Panc1 (cell line): ENCODE data around the gene SVBP. TPM values are rescaled to one million over a fixed set of nuclear protein-coding genes. Genes with fewer than 3 reads are reported as not detected.

ENCODE experiments used
- ATAC-seq: fragments of 200-7000 bp; cut with Tn5 transposase; 2 replicates; pipeline ENCODE4 v1.9.1; 2020; ENCODE audit warnings: mild to moderate bottlenecking, moderate library complexity
- BruUV-seq: library from RNA; stranded (reverse); fragments of 400-500 nt; replicated peaks from 2 replicates; lab custom pipeline; 2021; lab: Mats Ljungman, UMichigan
- CTCF ChIA-PET: fragments of 300-600 bp; sonication (Branson Sonifier 250); formaldehyde crosslinking; loops from one replicate; lab custom pipeline; 2022; ENCODE audit warnings: antibody characterized with exemption; lab: Charles Lee
- POLR2A ChIA-PET: fragments of 300-600 bp; sonication (Branson Sonifier 250); formaldehyde crosslinking; loops from one replicate; lab custom pipeline; 2022; ENCODE audit warnings: antibody characterized with exemption; lab: Charles Lee
- DNase-seq: peaks from one replicate; pipeline ENCODE4 v3.0.0-alpha.2; 2010; ENCODE audit warnings: low read depth, low spot score
- H3K27ac ChIP-seq: 2 replicates; pipeline ENCODE4 v1.5.1; 2011; ENCODE audit warnings: mild to moderate bottlenecking, low read length, inconsistent platforms
- H3K27me3 ChIP-seq: fragments of 200-500 bp; sonication (Bioruptor generic); 2 replicates; pipeline ENCODE4 v1.6.0; 2014; ENCODE audit warnings: low read length, inconsistent platforms; ENCODE audit not compliant: control insufficient read depth, insufficient read depth
- H3K36me3 ChIP-seq: fragments of 200-500 bp; sonication (Bioruptor generic); 2 replicates; pipeline ENCODE4 v1.5.1; 2014; ENCODE audit warnings: inconsistent platforms, mild to moderate bottlenecking, low read length, moderate library complexity; ENCODE audit not compliant: control insufficient read depth, insufficient read depth
- H3K4me1 ChIP-seq: 2 replicates; pipeline ENCODE4 v1.5.1; 2011; ENCODE audit warnings: inconsistent platforms, mild to moderate bottlenecking, low read length, moderate library complexity; ENCODE audit not compliant: control insufficient read depth, insufficient read depth
- H3K4me3 ChIP-seq, 2 experiments: 2 replicates each; pipeline ENCODE4 v1.5.1; 2011 to 2012; ENCODE audit warnings: low read depth in 2 of 2, low read length in 2 of 2, mild to moderate bottlenecking in 2 of 2, inconsistent platforms in 1 of 2, moderate library complexity in 1 of 2
- H3K9me3 ChIP-seq: fragments of 200-500 bp; sonication (Bioruptor generic); 2 replicates; pipeline ENCODE4 v1.5.1; 2014; ENCODE audit warnings: low read depth, mild to moderate bottlenecking, inconsistent platforms, low read length, moderate library complexity; ENCODE audit not compliant: control insufficient read depth, insufficient read depth
- CTCF ChIP-seq: fragments of 450-650 bp; IDR thresholded peaks from 2 replicates; pipeline ENCODE4 v1.5.1; 2017; ENCODE audit warnings: mild to moderate bottlenecking
- POLR2AphosphoS5 ChIP-seq: IDR thresholded peaks from 2 replicates; pipeline ENCODE4 v1.6.1; 2012; ENCODE audit warnings: mild to moderate bottlenecking, low read depth, low read length, moderate library complexity
- REST ChIP-seq, 2 experiments: IDR thresholded peaks; 2 replicates each; pipeline ENCODE4 v1.6.1; 2011 to 2012; ENCODE audit warnings: low read depth in 2 of 2, control low read depth in 1 of 2, low read length in 1 of 2, mild to moderate bottlenecking in 1 of 2, moderate library complexity in 1 of 2; ENCODE audit not compliant: insufficient read depth in 1 of 2
- SIN3A ChIP-seq: IDR thresholded peaks from 2 replicates; pipeline ENCODE4 v1.6.1; 2012; ENCODE audit warnings: low read depth, mild to moderate bottlenecking, low read length, moderate library complexity, borderline replicate concordance; ENCODE audit not compliant: insufficient read depth
- TCF7L2 ChIP-seq: IDR thresholded peaks from 2 replicates; pipeline ENCODE4 v1.6.1; 2011; ENCODE audit warnings: mild to moderate bottlenecking, low read depth, low read length, inconsistent platforms
- in situ Hi-C: cut with HindIII; loops from 2 replicates; pipeline ENCODE4 v1.10.0; 2016; ENCODE audit warnings: low sequenced_read_pairs, low pct_unique_long_range_greater_than_20kb
- intact Hi-C: fragments of 100-400 bp; cut with micrococcal nuclease; formaldehyde crosslinking; loops from one replicate; pipeline ENCODE4 v1.10.0; 2022; ENCODE audit not compliant: unreplicated experiment
- total RNA-seq: library from RNA; stranded (reverse); gene quantifications from one replicate; pipeline ENCODE4 v1.2.1, GENCODE V29; 2021; ENCODE audit not compliant: unreplicated experiment

SVBP gene
- total RNA-seq, 1 experiment from 2014 or later, result 21.2 TPM

GRCh38 chr1:42820813-42821212, 3.6 kb upstream of the SVBP start:
- Histone ChIP-seq H3K4me1 (peaks cover 12% of the 10 kb centered on the region), H3K27ac (no peak overlapping the region), H3K27me3 (no peaks in the 10 kb centered on the region), H3K9me3 (no peaks in the 10 kb centered on the region), H3K36me3 (no peaks in the 10 kb centered on the region; the same call in 1 of the 2 replicates), H3K4me3 (no peak overlapping the region)
- POLR2A ChIA-PET, result interaction anchor here (0.6 to 0.7 kb wide), 2 partner anchors 109 to 233 kb away, joined by 3 to 9 read pairs; no protein-coding TSS in a partner anchor
- intact Hi-C loops, result no loop called here
- no TSS peak for BruUV-seq
- no peak for ATAC-seq
- in situ Hi-C loops, result no loop called here
- no peak for DNase-seq
- CTCF ChIA-PET, result no interaction called here
- TF ChIP-seq REST (IDR thresholded peaks at IDR 0.05; ENCODE audit: insufficient read depth in 1 of 2, low read depth in 2 of 2, low read length in 1 of 2), result no peak
- no peak for TF ChIP-seq SIN3A
- no peak for TF ChIP-seq TCF7L2
- TF ChIP-seq CTCF, result no peak
- TF ChIP-seq POLR2AphosphoS5, result no peak

DNA sequence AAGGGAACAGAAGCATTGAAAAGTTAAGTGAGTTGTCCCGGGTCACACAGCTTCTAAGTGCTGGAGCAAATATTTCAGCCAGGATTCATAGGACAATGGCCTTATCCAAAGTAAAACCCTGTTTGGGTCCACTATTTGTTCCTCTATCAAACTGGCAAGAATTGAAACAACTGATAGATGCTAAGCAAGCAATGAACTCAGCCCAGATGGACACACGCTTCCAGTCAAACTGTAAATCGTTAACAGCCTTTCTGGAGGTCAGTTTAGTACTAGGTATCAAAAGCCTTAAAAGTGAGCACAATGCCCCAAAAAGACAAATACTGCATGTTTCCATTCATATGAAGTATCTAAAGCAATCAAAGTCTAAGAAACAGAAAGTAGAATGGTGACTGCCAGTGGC, 779 bp upstream of the SVBP start:
- CTCF ChIA-PET, result no interaction called here
- intact Hi-C loops, result no loop called here
- in situ Hi-C loops, result no loop called here

More for the DNA sequence above, 779 bp upstream of the SVBP start:
- TF ChIP-seq TCF7L2 (no peak), CTCF (no peak), SIN3A (no peak), REST (IDR thresholded peaks at IDR 0.05; ENCODE audit: insufficient read depth in 1 of 2, low read depth in 2 of 2, low read length in 1 of 2) (no peak), POLR2AphosphoS5 (no peak)
- Histone ChIP-seq H3K4me3 (peak overlapping the region; percentile 63 to 71; a peak in 3 of 4 replicates), H3K9me3 (no peaks in the 10 kb centered on the region), H3K27ac (peak overlapping the region; percentile 91; the same call in 1 of the 2 replicates), H3K4me1 (peaks cover 15% of the 10 kb centered on the region), H3K36me3 (no peaks in the 10 kb centered on the region; the same call in 1 of the 2 replicates), H3K27me3 (no peaks in the 10 kb centered on the region)
- no peak for ATAC-seq
- POLR2A ChIA-PET, result interaction anchor here (0.6 kb wide), 2 partner anchors 18 to 89 kb away, joined by 3 to 4 read pairs; no protein-coding TSS in a partner anchor
- BruUV-seq, result TSS peak; percentile 74
- DNase-seq, result no peak
